Left hindlimb (tissue), 1 donor: ENCODE data around the gene AOC1.
"Not testable (repeated sequence)": the region's sequence is repeated elsewhere in the genome, so short reads cannot be mapped to it uniquely, and the experiment has no call there.

Experiments
- DNase-seq: peaks from one replicate; pipeline ENCODE4 v3.0.0-alpha.2; 2018

The AOC1 gene, protein sequence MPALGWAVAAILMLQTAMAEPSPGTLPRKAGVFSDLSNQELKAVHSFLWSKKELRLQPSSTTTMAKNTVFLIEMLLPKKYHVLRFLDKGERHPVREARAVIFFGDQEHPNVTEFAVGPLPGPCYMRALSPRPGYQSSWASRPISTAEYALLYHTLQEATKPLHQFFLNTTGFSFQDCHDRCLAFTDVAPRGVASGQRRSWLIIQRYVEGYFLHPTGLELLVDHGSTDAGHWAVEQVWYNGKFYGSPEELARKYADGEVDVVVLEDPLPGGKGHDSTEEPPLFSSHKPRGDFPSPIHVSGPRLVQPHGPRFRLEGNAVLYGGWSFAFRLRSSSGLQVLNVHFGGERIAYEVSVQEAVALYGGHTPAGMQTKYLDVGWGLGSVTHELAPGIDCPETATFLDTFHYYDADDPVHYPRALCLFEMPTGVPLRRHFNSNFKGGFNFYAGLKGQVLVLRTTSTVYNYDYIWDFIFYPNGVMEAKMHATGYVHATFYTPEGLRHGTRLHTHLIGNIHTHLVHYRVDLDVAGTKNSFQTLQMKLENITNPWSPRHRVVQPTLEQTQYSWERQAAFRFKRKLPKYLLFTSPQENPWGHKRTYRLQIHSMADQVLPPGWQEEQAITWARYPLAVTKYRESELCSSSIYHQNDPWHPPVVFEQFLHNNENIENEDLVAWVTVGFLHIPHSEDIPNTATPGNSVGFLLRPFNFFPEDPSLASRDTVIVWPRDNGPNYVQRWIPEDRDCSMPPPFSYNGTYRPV

DNA sequence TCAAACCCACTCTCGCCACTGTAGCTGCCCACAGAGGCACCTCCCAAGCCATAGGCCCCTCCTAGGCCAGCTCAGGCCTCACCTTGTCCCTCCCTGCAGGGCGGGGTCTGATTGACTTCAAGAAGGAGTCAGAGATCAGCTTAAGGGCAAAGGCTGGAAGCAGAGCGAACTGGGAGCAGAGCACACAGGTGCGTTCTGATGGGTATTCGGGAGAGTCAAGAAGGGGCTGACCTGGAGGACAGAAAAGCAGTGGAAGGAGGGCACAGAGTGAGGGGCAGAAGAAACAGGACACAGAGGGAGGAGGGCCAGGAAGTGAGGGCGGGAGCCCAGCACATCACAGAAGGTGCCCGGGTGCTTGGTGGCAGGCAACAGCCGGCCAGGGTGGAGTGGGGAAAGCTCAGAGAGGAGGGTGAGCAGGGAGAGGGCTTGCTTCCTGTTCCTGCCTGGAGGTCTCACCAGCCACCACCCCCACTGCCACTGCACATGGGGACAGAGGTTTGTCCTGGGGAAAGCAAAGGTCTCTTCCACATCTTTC is at the start of gene AOC1:
Gene AOC1, plus strand, starts transcription at position 147 of the 535 bp plus-strand sequence. CDS start 3,954 bp downstream, outside the sequence.
- DNase-seq, result no peak

DNA sequence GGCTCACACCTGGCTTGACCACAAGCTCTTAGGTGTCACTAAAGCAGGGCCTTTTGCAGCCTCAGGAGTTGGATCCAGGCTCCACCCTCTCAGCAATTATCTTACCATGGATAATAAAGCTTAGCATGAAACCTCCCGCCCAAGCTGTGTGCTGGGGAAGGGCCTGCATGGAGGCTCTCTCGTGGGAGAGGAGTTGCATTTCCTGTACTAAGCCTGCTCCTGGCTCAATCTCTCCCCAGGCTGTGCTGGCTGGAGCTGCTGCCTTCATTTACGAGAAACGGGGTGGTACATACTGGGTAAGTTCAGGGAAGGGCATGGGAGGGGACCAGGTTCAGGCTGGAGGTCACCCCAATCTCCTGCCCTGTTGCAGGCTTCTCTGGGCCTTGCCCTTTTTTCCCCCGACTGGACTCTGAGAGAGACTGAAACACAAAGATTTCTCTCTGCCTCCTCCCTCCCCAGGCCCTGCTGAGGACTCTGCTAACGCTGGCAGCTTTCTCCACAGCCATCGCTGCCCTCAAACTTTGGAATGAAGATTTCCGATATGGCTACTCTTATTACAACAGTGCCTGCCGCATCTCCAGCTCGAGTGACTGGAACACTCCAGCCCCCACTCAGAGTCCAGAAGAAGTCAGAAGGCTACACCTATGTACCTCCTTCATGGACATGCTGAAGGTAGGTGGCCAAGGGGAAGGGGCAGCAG is 49.0 kb upstream of the AOC1 start:
- no peak for DNase-seq

DNA sequence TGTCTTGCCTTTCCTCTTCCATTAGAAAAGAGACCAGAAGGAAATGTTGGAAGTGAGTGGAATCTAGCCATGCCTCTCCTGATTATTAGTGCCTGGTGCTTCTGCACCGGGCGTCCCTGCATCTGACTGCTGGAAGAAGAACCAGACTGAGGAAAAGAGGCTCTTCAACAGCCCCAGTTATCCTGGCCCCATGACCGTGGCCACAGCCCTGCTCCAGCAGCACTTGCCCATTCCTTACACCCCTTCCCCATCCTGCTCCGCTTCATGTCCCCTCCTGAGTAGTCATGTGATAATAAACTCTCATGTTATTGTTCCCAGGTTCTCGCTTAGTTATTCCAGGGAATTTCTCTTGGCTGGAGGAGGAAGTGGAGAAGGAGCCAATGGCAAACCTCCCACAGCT is 47.5 kb upstream of the AOC1 start:
- DNase-seq, result no peak

DNA sequence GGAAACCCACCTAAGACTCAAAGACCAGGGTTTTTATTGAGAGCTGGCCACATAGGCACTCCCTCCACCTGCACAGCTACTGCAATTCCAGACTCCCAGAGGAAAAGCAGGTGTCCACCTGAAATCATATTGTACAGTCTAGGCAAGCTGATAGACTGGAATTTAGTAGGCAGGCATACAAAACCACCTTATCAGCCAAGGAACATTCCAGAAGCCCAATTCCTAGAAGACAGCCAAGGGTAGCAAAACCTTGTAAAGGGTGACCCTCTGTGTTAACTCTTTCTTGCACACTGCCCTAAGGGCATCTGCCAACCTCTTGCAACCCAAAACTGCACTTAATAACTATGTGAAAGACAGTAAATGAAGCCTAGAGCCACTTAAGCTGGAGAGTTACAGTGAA is 46.5 kb upstream of the AOC1 start:
- DNase-seq, result no peak

DNA sequence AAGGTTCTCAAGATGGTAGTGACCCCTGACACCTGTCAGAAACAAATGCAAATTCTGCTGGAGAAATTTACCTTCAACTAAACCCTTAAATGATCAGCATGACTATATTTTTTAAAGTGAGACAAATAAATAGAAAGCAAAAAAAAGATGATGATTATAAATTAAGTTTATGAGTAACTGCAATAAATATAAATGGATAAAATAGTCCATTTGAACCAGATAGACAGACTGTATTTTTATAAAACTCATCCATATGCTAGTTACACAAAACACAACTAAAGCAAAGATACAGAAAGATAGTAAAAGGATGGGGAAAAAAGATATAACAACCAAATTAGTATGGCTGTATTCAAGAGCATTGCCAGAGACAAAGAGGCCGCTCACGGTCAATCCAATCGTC is 45.9 kb upstream of the AOC1 start:
- DNase-seq, result no peak

- no peak for DNase-seq
These were observed 45.5 kb upstream of the AOC1 start for GRCh38 chr7:150806863-150807262.

- DNase-seq, result not testable (repeated sequence)
These were observed 44.5 kb upstream of the AOC1 start for GRCh38 chr7:150807616-150808438.

DNA sequence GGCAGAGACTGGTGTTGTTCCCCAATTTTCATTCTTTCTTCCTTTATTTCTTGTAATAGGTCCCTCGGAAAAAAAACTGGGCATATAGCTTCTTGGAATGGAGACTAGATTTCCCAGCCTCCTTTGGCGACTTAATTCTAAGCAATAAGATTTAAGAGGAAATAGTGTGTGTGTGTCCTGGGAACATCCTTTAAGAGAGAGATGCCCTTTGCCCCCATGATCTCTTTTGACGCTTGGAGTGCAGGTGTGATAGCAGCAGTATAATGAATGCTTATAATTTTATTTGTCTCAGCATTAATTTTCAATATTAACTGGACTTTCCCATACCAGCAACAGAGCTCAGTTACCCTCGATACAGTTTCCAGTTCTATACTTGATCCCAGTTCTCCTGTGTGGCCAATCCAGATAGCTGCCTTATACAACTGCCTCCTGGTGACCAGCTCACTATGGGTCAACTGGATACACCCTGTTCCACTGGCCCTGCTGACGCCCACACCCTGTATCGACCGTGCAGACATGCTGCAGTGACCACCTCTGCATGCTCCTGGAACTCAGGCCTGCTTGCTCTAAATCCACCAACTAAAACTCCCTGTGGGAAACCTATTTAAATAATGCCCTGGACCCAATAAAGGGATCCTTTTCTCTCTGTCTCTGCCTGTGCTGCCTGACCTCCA is 37.9 kb upstream of the AOC1 start:
- no peak for DNase-seq

DNA sequence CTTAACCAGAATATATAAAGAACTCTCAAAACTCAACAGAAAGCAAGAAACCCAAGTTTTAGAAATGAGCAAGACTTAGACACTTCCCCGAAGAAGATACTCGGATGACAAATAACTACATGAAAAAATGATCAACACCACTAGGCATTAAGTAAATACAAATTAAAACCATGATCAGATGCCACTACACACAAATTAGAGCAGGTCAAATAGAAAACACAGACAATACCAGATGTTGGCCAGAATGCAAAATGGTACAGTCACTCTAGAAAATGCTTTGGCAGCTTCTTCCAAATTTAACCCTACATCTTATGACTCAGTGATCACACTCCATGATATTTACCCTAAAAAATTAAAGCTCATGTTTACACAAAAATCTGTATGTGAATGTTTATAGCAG is 33.3 kb upstream of the AOC1 start:
- DNase-seq, result no peak

- DNase-seq, result no peak
These were observed 32.2 kb upstream of the AOC1 start for GRCh38 chr7:150820148-150820547.

GRCh38 chr7:150820578-150821198 is 31.6 kb upstream of the AOC1 start:
- DNase-seq, result no peak

DNA sequence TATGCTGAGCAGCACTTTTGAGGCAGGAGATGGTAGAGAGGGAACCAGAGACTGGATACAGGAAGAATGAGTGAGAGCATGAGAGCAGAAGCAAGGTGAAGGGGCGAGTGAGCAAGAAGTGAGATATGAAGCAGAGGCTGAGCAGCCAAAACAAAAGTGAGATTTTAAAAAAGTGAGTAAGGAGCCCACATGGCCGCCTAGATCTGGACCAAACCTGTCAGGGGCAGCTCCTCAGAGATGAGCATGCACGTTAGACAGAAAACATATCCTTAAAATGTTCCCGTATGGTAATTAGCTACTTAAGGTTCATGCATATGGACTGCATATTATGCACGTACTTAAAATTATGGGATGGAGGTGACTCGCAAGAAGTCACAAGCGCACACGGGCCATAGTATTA is 29.3 kb upstream of the AOC1 start:
- DNase-seq, result no peak

DNA sequence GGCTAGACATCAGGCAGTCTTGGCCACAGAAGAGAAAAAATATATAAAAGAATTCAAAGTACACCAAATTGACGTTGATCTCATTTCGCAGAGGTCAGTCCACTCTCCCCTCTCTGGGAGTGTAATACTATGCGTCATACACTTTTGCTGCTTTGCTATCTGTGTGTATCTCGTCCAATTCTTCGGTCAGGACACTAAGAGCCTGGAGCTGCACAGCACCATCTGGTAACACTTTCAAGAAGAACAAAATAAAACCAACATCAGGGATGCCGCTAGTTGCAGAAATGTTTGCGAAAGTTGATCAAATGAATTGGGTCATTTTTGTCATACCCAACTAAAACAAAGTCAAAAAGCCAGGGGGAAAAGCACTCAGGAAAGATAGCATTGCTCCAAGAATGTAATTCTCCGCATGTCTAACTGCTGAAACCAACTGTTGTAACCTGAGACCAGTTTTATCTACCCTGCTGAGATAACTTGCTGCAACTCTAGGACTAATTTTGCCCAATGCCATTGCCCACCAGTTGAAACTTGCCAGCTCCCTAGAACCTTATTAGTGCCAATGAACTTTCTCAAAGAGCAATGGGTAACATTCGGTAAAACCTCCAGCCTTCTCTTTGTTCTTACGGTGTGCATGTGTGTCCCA is 28.7 kb upstream of the AOC1 start:
- DNase-seq, result no peak

DNA sequence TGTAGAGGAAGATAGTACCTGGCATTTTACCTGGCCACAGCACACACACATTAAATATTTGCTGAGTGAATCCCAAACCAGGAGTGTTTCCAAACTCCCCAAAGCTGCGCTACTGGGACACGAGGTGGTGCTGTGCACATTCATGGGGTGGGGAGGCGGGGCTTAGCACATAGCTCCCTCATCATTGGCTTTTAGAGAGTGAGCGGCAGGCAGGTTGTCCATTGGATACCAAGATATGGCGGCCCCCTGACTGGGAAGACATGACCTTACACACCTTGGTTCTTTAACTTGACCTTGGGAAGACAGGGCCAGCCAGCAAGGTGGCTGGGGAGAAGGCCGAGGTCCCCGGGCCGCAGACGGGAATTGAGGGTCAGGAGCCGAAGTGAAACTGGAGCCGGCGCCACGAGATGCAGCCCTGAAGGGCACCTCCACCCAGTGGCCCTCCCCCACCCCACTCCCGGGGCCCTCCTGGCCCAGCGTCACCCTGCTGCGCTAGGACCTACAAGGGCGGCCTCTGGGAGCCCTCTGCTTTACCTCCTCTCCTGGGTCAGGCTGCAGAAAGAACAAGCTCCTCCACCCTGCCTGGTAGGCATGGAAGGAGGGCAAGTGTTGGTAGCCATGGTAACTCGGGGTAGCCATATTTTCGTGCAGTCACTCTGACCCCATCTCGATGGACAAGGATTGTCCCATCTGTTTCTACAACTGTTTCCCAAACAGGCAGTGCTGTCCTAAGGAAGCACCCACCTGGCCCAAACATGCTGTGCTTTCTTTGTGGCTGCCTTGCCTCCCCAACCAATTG is 27.7 kb upstream of the AOC1 start:
- no peak for DNase-seq

- no peak for DNase-seq
These were observed 26.1 kb upstream of the AOC1 start for GRCh38 chr7:150826061-150826849.

DNA sequence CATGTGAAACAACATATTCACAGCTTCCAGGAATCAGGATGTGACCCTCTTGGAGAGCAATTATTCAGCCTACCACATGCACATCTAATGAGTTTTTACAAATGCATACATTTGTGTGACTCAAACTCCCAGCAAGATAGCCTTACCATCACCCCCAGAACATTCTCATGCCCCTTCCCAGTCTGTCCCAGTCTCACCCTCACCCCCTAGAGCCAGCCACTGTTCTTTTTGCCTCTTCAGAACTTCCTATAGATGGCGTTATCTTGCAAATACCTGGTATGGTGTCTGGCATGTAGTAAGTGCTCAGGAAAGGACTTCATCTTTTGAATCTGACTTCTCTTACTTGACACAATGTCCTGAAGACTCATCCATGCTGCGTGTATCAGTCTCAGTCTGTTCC is 23.9 kb upstream of the AOC1 start:
- no peak for DNase-seq

DNA sequence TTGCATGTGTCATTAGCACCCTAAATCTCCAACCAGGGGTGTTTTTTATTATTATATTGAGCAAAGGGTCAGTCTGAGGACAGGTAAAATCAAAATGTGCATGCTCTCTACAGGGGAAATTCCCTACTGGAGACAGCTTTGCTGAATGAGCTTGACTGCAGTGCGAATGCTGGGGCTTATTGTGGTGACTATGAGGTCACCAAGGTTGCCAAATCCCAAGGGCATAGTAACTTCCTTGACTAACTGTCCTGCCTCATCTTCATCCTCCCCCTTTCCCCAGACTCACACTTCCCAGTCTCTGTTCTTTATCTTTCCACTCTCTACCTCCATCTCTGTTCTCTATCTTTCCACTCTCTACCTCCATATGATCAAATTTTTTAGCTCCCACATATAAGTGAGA is 22.9 kb upstream of the AOC1 start:
- no peak for DNase-seq

- DNase-seq, result no peak
These were observed 21.4 kb upstream of the AOC1 start for GRCh38 chr7:150830937-150831336.

DNA sequence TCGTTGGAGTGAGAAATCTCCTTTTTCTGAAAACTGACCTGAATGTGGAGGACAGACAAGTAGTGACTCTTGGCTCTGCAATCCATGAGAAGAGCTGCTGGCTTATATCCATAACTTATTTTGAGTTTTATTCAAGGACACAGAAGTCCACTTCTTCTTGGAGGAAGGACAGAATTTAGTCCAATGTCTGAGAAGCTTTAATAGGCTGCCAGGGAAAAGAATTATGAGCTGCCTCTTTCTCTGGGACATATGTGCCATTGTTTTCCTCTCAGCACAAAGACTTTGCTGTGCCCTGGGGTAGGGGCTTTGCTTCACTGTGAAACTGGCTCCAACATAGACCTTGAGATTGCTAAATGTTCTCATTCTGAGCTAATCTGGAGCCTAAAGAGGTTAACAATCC is 20.5 kb upstream of the AOC1 start:
- no peak for DNase-seq
